GM12873 (cell line): ENCODE measurements around the gene POU2F3.

Experiments used
- TF ChIP-seq, protein P1 (sequence below): IDR thresholded peaks from 2 replicates; pipeline ENCODE4 v1.5.1; 2012; ENCODE audit warnings: low read depth, mild to moderate bottlenecking, moderate library complexity, low read length, control low read depth; ENCODE audit not compliant: insufficient read depth; ENCODE audit errors: missing control alignments

Gene POU2F3

DNA sequence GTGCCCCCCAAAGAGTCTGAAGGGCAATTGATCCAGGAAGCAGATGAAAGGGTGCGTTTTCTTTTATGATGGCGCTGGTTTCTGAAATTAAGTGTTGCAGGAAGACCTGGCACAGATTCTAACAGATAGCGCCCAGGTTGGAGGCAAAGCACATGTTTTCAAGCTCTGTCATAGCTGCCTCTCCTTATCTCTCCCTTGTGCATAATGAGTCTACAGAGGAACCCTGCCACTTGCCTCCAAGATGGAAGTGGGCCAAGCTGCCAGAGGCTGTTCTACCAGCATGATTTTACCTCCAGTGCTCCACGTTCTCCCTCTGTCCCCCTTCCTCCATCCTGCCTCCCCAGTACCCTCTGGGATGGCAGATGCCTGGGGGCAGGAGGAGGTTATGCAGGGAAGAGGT is 55.2 kb downstream of the POU2F3 start:
- TF ChIP-seq, protein P1, sequence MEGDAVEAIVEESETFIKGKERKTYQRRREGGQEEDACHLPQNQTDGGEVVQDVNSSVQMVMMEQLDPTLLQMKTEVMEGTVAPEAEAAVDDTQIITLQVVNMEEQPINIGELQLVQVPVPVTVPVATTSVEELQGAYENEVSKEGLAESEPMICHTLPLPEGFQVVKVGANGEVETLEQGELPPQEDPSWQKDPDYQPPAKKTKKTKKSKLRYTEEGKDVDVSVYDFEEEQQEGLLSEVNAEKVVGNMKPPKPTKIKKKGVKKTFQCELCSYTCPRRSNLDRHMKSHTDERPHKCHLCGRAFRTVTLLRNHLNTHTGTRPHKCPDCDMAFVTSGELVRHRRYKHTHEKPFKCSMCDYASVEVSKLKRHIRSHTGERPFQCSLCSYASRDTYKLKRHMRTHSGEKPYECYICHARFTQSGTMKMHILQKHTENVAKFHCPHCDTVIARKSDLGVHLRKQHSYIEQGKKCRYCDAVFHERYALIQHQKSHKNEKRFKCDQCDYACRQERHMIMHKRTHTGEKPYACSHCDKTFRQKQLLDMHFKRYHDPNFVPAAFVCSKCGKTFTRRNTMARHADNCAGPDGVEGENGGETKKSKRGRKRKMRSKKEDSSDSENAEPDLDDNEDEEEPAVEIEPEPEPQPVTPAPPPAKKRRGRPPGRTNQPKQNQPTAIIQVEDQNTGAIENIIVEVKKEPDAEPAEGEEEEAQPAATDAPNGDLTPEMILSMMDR = no peak

DNA sequence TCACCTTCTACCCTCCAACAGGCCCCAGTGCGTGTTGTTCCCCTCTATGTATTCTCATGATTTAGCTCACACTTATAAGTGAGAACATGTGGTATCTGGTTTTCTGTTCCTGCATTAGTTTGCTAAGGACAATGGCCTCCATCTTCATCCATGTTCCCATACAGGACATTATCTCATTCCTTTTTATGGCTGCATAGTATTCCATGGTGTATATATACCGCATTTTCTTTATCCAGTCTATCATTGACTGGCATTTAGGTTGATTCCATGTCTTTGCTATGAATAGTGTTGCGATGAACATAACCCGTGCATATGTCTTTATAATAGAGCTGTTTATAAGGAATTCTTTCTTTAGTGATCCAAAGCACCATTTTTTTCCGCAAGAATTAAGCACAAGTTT is 56.6 kb downstream of the POU2F3 start:
- TF ChIP-seq, protein P1 = no peak

DNA sequence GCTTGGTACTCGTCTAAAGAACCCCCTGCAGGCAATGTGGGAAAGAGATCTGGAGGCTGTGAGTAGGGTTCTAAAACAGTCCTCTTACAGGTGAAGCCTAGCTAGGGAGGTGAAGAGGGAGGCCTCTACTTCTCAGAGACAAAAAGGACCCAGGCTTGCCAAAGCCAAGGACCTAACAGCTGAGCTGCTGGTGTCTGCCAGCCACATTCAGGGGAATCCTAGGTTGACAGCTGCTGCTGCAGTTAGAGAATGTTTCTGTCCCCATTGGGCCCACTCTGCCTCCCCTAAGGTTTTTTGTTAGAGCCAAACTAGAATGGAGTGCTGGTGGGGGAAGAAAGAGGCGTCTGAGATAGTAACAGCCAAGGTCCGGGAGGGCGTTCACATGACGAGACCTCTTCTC is 58.5 kb downstream of the POU2F3 start:
- TF ChIP-seq, protein P1 = no peak

DNA sequence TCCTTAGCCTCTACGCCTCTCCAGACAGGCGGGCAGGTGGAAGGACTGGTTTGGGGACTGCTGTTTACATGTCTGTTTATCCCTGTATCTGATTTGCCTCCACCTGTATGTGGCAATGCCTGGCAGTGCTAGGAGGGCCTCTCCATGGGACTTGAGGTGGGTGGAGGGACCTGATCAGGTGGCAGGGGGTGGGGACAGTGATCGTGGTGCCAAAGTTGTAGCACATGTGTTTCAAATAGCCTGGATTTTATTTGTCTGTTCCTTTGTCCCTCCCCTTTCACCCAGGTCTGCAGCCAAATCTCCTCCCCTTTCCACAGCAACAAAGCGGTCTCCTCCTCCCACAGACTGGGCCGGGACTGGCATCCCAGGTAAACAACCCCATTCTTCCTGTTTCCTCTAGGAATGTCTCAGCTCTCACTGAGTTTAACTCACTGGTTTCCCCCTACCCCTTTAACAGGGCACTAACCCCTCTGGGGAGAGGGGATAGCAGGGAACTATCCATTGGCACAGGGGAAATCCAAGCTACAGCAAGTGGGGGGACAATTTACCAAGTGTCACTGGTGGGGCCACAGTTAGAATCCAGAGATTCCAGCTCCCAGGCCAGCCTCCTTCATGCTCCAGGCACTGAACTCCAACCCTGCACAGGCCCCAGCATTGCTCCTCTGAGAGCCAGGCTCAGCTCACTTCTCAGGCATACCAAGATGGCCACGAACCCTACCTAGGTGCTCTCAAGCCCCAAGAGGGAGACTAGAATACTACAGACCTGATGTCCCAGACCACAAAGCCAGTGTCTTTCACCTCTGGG is 62.3 kb downstream of the POU2F3 start:
- TF ChIP-seq, protein P1 = no peak

DNA sequence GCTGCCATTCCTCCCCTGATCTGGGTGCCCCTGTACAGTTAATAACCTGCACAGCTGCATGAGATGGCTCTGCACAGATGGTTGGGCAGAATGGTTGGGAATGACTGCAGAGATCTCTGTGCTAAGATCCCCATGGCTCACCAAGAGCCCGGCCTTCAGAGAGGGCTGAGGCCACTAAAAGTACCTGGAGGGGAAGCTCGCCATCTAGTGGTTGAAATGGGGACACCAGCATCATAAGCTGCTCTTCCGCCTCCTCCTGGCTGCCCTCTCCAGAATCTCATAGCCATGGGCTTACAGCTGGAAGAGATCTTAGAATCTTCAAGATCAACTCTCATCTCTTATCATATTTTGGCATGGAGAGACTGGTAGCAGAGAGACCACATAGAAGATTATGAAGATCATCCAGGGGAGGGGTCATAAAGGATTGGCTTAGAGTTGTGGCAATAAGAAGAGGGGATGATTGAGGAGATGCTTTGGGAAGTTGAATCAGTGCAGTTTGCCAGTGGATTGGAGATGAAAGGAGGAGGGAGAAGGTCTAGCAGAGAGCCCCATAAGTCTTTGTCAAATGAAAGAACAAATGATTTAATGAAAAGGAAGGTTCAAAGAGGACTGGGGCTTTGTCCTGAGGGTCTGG is 63.2 kb downstream of the POU2F3 start:
- TF ChIP-seq, protein P1 = peak; percentile 97

DNA sequence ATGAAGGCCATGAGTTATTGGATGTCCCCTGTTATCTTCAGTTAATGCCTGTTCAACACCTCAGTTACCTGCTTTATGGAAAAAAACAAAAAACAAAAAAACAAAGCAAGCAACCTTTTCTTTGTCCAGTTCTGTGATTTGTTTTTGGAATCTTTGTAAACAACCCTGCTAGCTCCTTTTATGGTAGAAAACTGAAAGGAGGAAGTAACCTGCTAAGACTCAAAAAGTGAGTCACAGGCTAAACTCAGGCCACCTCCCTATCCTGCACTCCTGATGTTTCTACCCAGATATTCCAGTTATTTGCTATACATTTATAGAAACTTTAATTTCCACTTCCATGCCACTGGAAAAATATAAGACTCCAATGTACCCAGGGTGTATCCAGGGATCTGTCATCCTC is 64.6 kb downstream of the POU2F3 start:
- TF ChIP-seq, protein P1 = no peak

DNA sequence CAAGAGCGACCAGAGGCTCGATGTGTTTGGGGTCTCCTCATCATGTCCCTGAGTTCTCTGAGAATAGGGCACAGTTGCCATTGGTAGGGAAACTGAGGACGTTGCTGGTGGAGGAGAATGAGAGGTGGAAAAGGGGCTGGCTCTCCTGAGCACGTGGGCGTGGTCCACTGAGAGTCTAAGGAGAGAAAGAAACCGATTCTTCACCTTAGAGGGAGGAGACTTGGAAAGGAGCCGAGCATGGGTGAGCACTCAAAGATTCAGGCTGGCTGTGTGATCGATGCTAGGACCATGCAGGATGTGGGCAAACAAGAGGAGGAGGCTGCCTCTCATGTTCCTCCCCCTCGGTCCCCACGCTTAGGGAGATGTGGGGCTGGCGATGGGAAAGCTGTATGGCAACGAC is 65.3 kb downstream of the POU2F3 start:
- TF ChIP-seq, protein P1 = no peak
